NCI-H2227 (cell line): Measurements from ENCODE around the gene AP4M1.

ENCODE experiments used
- DNase-seq: peaks from one replicate; lab custom pipeline; 2025; ENCODE audit not compliant: unreplicated experiment; lab: John Stamatoyannopoulos, UW

AP4M1 gene

GRCh38 chr7:100101016-100101862, at the start of gene AP4M1, which contains the start of gene MCM7:
TSS of gene AP4M1 (plus strand) at chr7:100101643. CDS start at chr7:100101715, 72 bp downstream.
TSS of gene MCM7 (minus strand) at chr7:100101397. CDS start at chr7:100101294, 103 bp downstream.
- peak; percentile 100 for DNase-seq

- peak; percentile 81 for DNase-seq
These were observed 48.2 kb upstream of the AP4M1 start for GRCh38 chr7:100053215-100053614.

- no peak for DNase-seq
These were observed 44.4 kb upstream of the AP4M1 start for GRCh38 chr7:100057006-100057405.

GRCh38 chr7:100059251-100059739, 42.1 kb upstream of the AP4M1 start:
- no peak for DNase-seq

GRCh38 chr7:100061518-100062193, 39.8 kb upstream of the AP4M1 start:
- no peak for DNase-seq

- DNase-seq: no peak
These were observed 38.1 kb upstream of the AP4M1 start for GRCh38 chr7:100063376-100063775.

GRCh38 chr7:100064162-100064561, 37.3 kb upstream of the AP4M1 start:
- DNase-seq: no peak

- DNase-seq: no peak
These were observed 35.8 kb upstream of the AP4M1 start for GRCh38 chr7:100065452-100066186.

- DNase-seq: peak; percentile 35
These were observed 34.5 kb upstream of the AP4M1 start for GRCh38 chr7:100066953-100067352.

GRCh38 chr7:100069991-100070390, 31.5 kb upstream of the AP4M1 start:
- DNase-seq: no peak

- DNase-seq: no peak
These were observed 30.3 kb upstream of the AP4M1 start for GRCh38 chr7:100071018-100071723.

- no peak for DNase-seq
These were observed 29.0 kb upstream of the AP4M1 start for GRCh38 chr7:100072462-100072861.

- DNase-seq: no peak
These were observed 26.6 kb upstream of the AP4M1 start for GRCh38 chr7:100074841-100075240.

GRCh38 chr7:100075418-100075817, 26.0 kb upstream of the AP4M1 start:
- no peak for DNase-seq

GRCh38 chr7:100077205-100077604, 24.2 kb upstream of the AP4M1 start:
- no peak for DNase-seq

GRCh38 chr7:100079024-100079560, 22.4 kb upstream of the AP4M1 start:
- DNase-seq: no peak

GRCh38 chr7:100080907-100081534, 20.4 kb upstream of the AP4M1 start:
- peak; percentile 64 for DNase-seq

- DNase-seq: peak; percentile 100
These were observed 19.8 kb upstream of the AP4M1 start, which contains the start of gene ZNF3 for GRCh38 chr7:100081535-100082102. TSS of gene ZNF3 (minus strand) at chr7:100081723. CDS start at chr7:100077357, 4,366 bp downstream.

- no peak for DNase-seq
These were observed 18.5 kb upstream of the AP4M1 start for GRCh38 chr7:100082978-100083377.
